KOPT-K1 (cell line): ENCODE data around the gene CACNA1C.

ENCODE experiments used
- H3K27ac ChIP-seq: fragments of 200-600 bp; sonication (generic); 2 replicates; pipeline ENCODE4 v1.5.1; 2016; ENCODE audit warnings: antibody characterized with exemption, mild to moderate bottlenecking, low read depth, low read length; ENCODE audit not compliant: poor library complexity, severe bottlenecking
- H3K36me3 ChIP-seq: fragments of 200-600 bp; sonication (generic); 2 replicates; pipeline ENCODE4 v1.5.1; 2017; ENCODE audit warnings: antibody characterized with exemption, mild to moderate bottlenecking, low read length, moderate library complexity; ENCODE audit not compliant: insufficient read depth
- H3K9me3 ChIP-seq: fragments of 200-600 bp; sonication (generic); 2 replicates; pipeline ENCODE4 v1.5.1; 2017; ENCODE audit warnings: antibody characterized with exemption, low read length, mild to moderate bottlenecking; ENCODE audit not compliant: insufficient read depth, poor library complexity, severe bottlenecking

Gene CACNA1C

GRCh38 chr12:2020511-2020910 is 32.3 kb upstream of the CACNA1C start:
- H3K9me3 ChIP-seq, result no peaks in the 10 kb centered on the region
- H3K36me3 ChIP-seq, result no peaks in the 10 kb centered on the region
- no peak overlapping the region for H3K27ac ChIP-seq

GRCh38 chr12:2023365-2023764 is 29.4 kb upstream of the CACNA1C start:
- Histone ChIP-seq H3K27ac (no peak overlapping the region), H3K9me3 (no peaks in the 10 kb centered on the region), H3K36me3 (no peaks in the 10 kb centered on the region)

- H3K36me3 ChIP-seq, result no peaks in the 10 kb centered on the region
- no peaks in the 10 kb centered on the region for H3K9me3 ChIP-seq
- H3K27ac ChIP-seq, result no peak overlapping the region
Observed at GRCh38 chr12:2027351-2027750, 25.4 kb upstream of the CACNA1C start.

- Histone ChIP-seq H3K27ac (no peak overlapping the region), H3K9me3 (no peaks in the 10 kb centered on the region), H3K36me3 (no peaks in the 10 kb centered on the region)
Observed at GRCh38 chr12:2029851-2030250, 22.9 kb upstream of the CACNA1C start.

GRCh38 chr12:2032506-2032905 is 20.3 kb upstream of the CACNA1C start:
- no peak overlapping the region for H3K27ac ChIP-seq
- H3K36me3 ChIP-seq, result no peaks in the 10 kb centered on the region

GRCh38 chr12:2034633-2035430 is 18.0 kb upstream of the CACNA1C start:
- Histone ChIP-seq H3K36me3 (no peaks in the 10 kb centered on the region), H3K9me3 (no peaks in the 10 kb centered on the region)

More at GRCh38 chr12:2032506-2032905, 20.3 kb upstream of the CACNA1C start:
- no peaks in the 10 kb centered on the region for H3K9me3 ChIP-seq

GRCh38 chr12:2035431-2036055 is 17.2 kb upstream of the CACNA1C start:
- Histone ChIP-seq H3K9me3 (no peaks in the 10 kb centered on the region), H3K36me3 (no peaks in the 10 kb centered on the region), H3K27ac (no peak overlapping the region)

More at GRCh38 chr12:2034633-2035430, 18.0 kb upstream of the CACNA1C start:
- H3K27ac ChIP-seq, result no peak overlapping the region

- no peaks in the 10 kb centered on the region for H3K9me3 ChIP-seq
- H3K27ac ChIP-seq, result no peak overlapping the region
- no peaks in the 10 kb centered on the region for H3K36me3 ChIP-seq
Observed at GRCh38 chr12:2039034-2039433, 13.8 kb upstream of the CACNA1C start.

GRCh38 chr12:2043054-2043453 is 9.7 kb upstream of the CACNA1C start:
- Histone ChIP-seq H3K9me3 (no peaks in the 10 kb centered on the region), H3K36me3 (no peaks in the 10 kb centered on the region), H3K27ac (no peak overlapping the region)

GRCh38 chr12:2044165-2044564 is 8.6 kb upstream of the CACNA1C start:
- Histone ChIP-seq H3K27ac (no peak overlapping the region), H3K9me3 (no peaks in the 10 kb centered on the region)

GRCh38 chr12:2046957-2047356 is 5.8 kb upstream of the CACNA1C start:
- no peaks in the 10 kb centered on the region for H3K9me3 ChIP-seq
- H3K27ac ChIP-seq, result no peak overlapping the region
- H3K36me3 ChIP-seq, result no peaks in the 10 kb centered on the region

More at GRCh38 chr12:2044165-2044564, 8.6 kb upstream of the CACNA1C start:
- no peaks in the 10 kb centered on the region for H3K36me3 ChIP-seq

- Histone ChIP-seq H3K36me3 (no peaks in the 10 kb centered on the region), H3K9me3 (no peaks in the 10 kb centered on the region), H3K27ac (no peak overlapping the region)
Observed at GRCh38 chr12:2047752-2048151, 5.0 kb upstream of the CACNA1C start.

GRCh38 chr12:2049604-2050540 is 2.9 kb upstream of the CACNA1C start:
- H3K27ac ChIP-seq, result no peak overlapping the region
- no peaks in the 10 kb centered on the region for H3K9me3 ChIP-seq
- H3K36me3 ChIP-seq, result no peaks in the 10 kb centered on the region

- no peaks in the 10 kb centered on the region for H3K9me3 ChIP-seq
- no peaks in the 10 kb centered on the region for H3K36me3 ChIP-seq
- no peak overlapping the region for H3K27ac ChIP-seq
Observed at GRCh38 chr12:2051700-2052621, 826 bp upstream of the CACNA1C start.
